ENCODE measurements around the gene RAE1. TPM values are rescaled to one million over a fixed set of nuclear protein-coding genes. Genes with fewer than 3 reads are reported as not detected.

Gene RAE1
- total RNA-seq, 1 experiment from 2014 or later: 46.3 TPM

DNA sequence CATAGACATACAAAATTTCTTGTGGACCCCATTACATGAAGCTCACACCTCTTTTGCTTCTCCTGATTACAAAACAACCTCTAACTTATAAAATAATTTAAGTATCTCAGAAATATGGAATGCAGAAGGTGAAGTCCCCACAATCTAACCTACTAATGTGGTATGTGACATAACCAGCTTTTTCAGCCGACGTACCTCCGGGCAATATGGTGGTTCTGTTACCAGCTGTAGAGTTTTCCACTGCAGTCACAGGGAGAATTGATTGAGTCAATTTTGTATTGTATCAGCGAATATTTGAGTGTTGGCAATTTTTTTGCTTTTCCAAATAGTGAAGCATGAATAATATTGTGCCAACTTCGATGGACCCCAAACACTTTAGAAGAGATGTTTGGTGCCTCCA, 37.1 kb upstream of the RAE1 start:
- Histone ChIP-seq H3K9me2 (ENCODE audit: insufficient read depth) (no peaks in the 10 kb centered on the region), H3K79me2 (ENCODE audit: insufficient read depth, low read length) (no peaks in the 10 kb centered on the region), H3K4me3 (replicated peaks in 1 of 2; ENCODE audit: low read depth in 1 of 2, low read length in 2 of 2) (no peak overlapping the region), H3K9me3 (ENCODE audit: control insufficient read depth in 1 of 2, insufficient read depth in 1 of 2, low read depth in 1 of 2, low read length in 2 of 2) (no peaks in the 10 kb centered on the region), H3K27me3 (ENCODE audit: insufficient read depth, low read length) (peaks cover 17% of the 10 kb centered on the region; the same call in 1 of the 2 replicates), H2AFZ (ENCODE audit: low read depth, low read length, poor library complexity, severe bottlenecking) (no peak overlapping the region), H3K27ac (ENCODE audit: low read depth, low read length) (no peak overlapping the region), H3K36me3 (ENCODE audit: control insufficient read depth in 1 of 2, insufficient read depth in 2 of 2, low read length in 2 of 2) (no peaks in the 10 kb centered on the region), H3K4me2 (ENCODE audit: low read length) (no peak overlapping the region), H4K20me1 (ENCODE audit: insufficient read depth) (no peaks in the 10 kb centered on the region), H3K4me1 (ENCODE audit: control insufficient read depth in 1 of 2, insufficient read depth in 2 of 2, low read length in 2 of 2) (no peaks in the 10 kb centered on the region), H3K9ac (ENCODE audit: low read length) (no peak overlapping the region)
- RAD21 ChIA-PET (ENCODE audit: low non-redundant PET in 1 of 2, low total read pairs in 2 of 2, uncharacterized antibody in 2 of 2, unreplicated experiment in 2 of 2): no interaction called here
- no peak for TF ChIP-seq SIN3A (IDR thresholded peaks at IDR 0.05; ENCODE audit: low read depth)
- no peak for TF ChIP-seq ZNF274 (IDR thresholded peaks at IDR 0.05; ENCODE audit: low read depth, low read length)
- no peak for TF ChIP-seq CEBPB (IDR thresholded peaks at IDR 0.05; ENCODE audit: low read depth)
- no peak for TF ChIP-seq SRF (IDR thresholded peaks at IDR 0.05; ENCODE audit: low read depth)
- TF ChIP-seq TCF7L2 (IDR thresholded peaks at IDR 0.05; ENCODE audit: borderline replicate concordance, extremely low read depth, insufficient read depth, insufficient read length): no peak
- TF ChIP-seq ELF1 (IDR thresholded peaks at IDR 0.05; ENCODE audit: borderline replicate concordance, low read depth): no peak
- no peak for TF ChIP-seq EGR1 (IDR thresholded peaks at IDR 0.05; ENCODE audit: low read depth)
- TF ChIP-seq JUND (IDR thresholded peaks at IDR 0.05): no peak
- TF ChIP-seq, protein P1, sequence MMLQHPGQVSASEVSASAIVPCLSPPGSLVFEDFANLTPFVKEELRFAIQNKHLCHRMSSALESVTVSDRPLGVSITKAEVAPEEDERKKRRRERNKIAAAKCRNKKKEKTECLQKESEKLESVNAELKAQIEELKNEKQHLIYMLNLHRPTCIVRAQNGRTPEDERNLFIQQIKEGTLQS (IDR thresholded peaks at IDR 0.05): no peak
- TF ChIP-seq ZFX (IDR thresholded peaks at IDR 0.05): no peak
- TF ChIP-seq, protein P2, sequence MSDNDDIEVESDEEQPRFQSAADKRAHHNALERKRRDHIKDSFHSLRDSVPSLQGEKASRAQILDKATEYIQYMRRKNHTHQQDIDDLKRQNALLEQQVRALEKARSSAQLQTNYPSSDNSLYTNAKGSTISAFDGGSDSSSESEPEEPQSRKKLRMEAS (IDR thresholded peaks at IDR 0.05): no peak
- no peak for TF ChIP-seq SP1 (IDR thresholded peaks at IDR 0.05; ENCODE audit: low read depth)
- TF ChIP-seq RAD21 (IDR thresholded peaks at IDR 0.05; ENCODE audit: low read depth): no peak
- BruUV-seq (replicated peaks): no TSS peak
- POLR2A ChIA-PET: no interaction called here
- DNase-seq (ENCODE audit: low read depth, low spot score) (no peak), ATAC-seq (no peak)
- CTCF ChIA-PET: no interaction called here
- intact Hi-C loops (cut with micrococcal nuclease): no loop called here

Measured in HCT116 (cell line).